Karpas-422 (cell line): ENCODE measurements around the gene SDK1. TPM values are rescaled to one million over a fixed set of nuclear protein-coding genes. Genes with fewer than 3 reads are reported as not detected.

Experiments
- DNase-seq: peaks from one replicate; pipeline ENCODE4 v3.0.0-alpha.2; 2015
- H2AFZ ChIP-seq: fragments of 200-600 bp; sonication (generic); 2 replicates; pipeline ENCODE4 v1.6.1; 2014; ENCODE audit warnings: antibody characterized with exemption, low read length, mixed read lengths
- H3K27ac ChIP-seq: fragments of 200-600 bp; sonication (generic); 2 replicates; pipeline ENCODE4 v1.5.1; 2014; ENCODE audit warnings: mild to moderate bottlenecking, low read length, moderate library complexity
- H3K27me3 ChIP-seq: fragments of 200-600 bp; sonication (generic); 2 replicates; pipeline ENCODE4 v1.6.1; 2014; ENCODE audit warnings: low read length, mixed read lengths
- H3K36me3 ChIP-seq: fragments of 200-600 bp; sonication (generic); 2 replicates; pipeline ENCODE4 v1.6.1; 2014; ENCODE audit warnings: low read length, mixed read lengths; ENCODE audit not compliant: insufficient read depth
- H3K4me1 ChIP-seq: fragments of 200-600 bp; sonication (generic); 2 replicates; pipeline ENCODE4 v1.6.1; 2014; ENCODE audit warnings: mild to moderate bottlenecking, low read length, mixed read lengths
- H3K4me2 ChIP-seq: fragments of 200-600 bp; sonication (generic); 2 replicates; pipeline ENCODE4 v1.6.1; 2014; ENCODE audit warnings: low read length, low read depth, mild to moderate bottlenecking; ENCODE audit not compliant: poor library complexity, severe bottlenecking
- H3K4me3 ChIP-seq: fragments of 200-600 bp; sonication (generic); 2 replicates; pipeline ENCODE4 v1.5.1; 2014; ENCODE audit warnings: mild to moderate bottlenecking, antibody characterized with exemption, low read length, mixed read lengths
- H3K79me2 ChIP-seq: fragments of 200-600 bp; sonication (generic); 2 replicates; pipeline ENCODE4 v1.6.1; 2014; ENCODE audit warnings: mild to moderate bottlenecking, low read length, mixed read lengths
- H3K9ac ChIP-seq: fragments of 200-600 bp; sonication (generic); 2 replicates; pipeline ENCODE4 v1.6.0; 2014; ENCODE audit warnings: low read length
- H3K9me2 ChIP-seq: fragments of 200-600 bp; sonication (generic), shearing (Covaris generic); replicated peaks from 2 replicates; pipeline ENCODE4 v1.6.0; 2014; ENCODE audit warnings: mild to moderate bottlenecking, low read length, moderate library complexity; ENCODE audit not compliant: insufficient read depth
- H3K9me3 ChIP-seq: fragments of 300-700, 200-600 bp; sonication (generic); 2 replicates; pipeline ENCODE4 v1.6.1; 2014; ENCODE audit warnings: low read length, mixed read lengths
- H4K20me1 ChIP-seq: fragments of 200-600 bp; sonication (generic); 2 replicates; pipeline ENCODE4 v1.6.1; 2014; ENCODE audit warnings: mild to moderate bottlenecking, antibody characterized with exemption, low read length, low read depth; ENCODE audit not compliant: insufficient read depth
- total RNA-seq: library from RNA; depleted of rRNA; stranded (reverse); fragments of >200 nt; shearing (Covaris generic); gene quantifications from 2 replicates; pipeline ENCODE4 v1.2.3, GENCODE V29; 2014; ENCODE audit warnings: low replicate concordance

The SDK1 gene
- total RNA-seq, 1 experiment from 2014 or later: not detected

DNA sequence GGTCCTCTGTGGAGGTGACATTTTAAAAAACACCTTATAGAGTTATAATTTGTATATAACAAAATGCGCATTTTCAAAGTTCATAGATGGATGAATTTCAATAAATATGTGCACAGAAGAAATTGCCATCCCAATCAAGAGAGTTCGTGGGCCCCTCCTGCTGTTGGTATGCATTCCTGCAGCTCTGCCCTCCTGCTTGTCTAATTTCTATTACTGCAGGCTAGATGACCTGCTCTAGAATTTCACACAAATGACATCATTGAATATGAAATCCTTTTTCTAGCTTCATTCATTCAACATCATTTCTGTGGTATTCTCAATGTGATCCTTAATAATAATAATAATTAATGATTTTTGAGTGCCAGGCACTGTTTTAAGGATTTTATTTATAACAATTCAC lies 348.2 kb downstream of the SDK1 start:
- H3K9me3 ChIP-seq: no peaks in the 10 kb centered on the region
- H3K79me2 ChIP-seq: no peaks in the 10 kb centered on the region
- no peaks in the 10 kb centered on the region for H3K9me2 ChIP-seq
- H3K9ac ChIP-seq: no peak overlapping the region
- no peaks in the 10 kb centered on the region for H3K36me3 ChIP-seq
- H3K4me2 ChIP-seq: no peak overlapping the region
- DNase-seq: no peak
- H2AFZ ChIP-seq: no peak overlapping the region
- H4K20me1 ChIP-seq: no peaks in the 10 kb centered on the region
- H3K4me3 ChIP-seq: no peak overlapping the region
- H3K27ac ChIP-seq: no peak overlapping the region
- H3K27me3 ChIP-seq: no peaks in the 10 kb centered on the region
- H3K4me1 ChIP-seq: no peaks in the 10 kb centered on the region

DNA sequence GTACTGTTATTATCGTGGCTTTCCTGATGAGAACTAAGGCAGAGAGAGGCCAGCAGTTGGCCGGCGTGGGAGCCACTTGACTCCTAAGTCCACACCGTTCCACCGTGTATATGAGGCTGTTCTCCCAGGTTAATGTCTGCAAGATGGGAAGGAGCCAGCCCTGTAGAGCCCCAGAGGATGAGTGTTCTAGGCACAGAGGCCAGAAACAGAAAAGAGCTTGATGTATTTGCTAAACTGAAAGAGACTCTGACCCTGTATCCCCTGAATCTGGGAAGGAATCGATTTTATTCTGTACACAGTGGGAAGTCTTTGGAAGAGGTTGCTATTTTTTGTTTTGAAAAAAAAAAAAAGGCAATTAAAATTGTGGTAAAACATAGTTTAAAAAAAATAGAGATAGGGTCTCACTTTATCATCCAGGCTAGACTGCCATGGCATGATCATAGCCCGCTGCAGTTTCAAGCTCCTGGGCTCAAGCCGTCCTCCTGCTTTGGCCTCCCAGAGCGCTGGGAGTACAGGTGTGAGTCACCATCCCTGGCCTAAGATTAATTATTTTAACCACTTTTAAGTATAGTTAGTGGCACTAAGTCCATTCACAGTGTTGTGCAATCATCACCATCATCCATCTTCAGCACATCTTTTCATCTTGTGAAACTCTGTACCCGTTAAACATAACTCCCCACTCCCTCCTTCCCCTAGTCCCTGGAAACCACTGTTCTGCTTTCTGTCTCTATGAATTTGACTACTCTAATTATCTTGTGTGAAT lies 348.8 kb downstream of the SDK1 start:
- H3K27ac ChIP-seq: no peak overlapping the region
- no peak overlapping the region for H2AFZ ChIP-seq
- DNase-seq: no peak
- no peaks in the 10 kb centered on the region for H3K79me2 ChIP-seq
- no peaks in the 10 kb centered on the region for H3K36me3 ChIP-seq
- no peaks in the 10 kb centered on the region for H3K9me2 ChIP-seq
- H4K20me1 ChIP-seq: no peaks in the 10 kb centered on the region
- no peak overlapping the region for H3K4me2 ChIP-seq
- H3K4me3 ChIP-seq: no peak overlapping the region
- no peak overlapping the region for H3K9ac ChIP-seq
- H3K27me3 ChIP-seq: no peaks in the 10 kb centered on the region
- no peaks in the 10 kb centered on the region for H3K9me3 ChIP-seq
- H3K4me1 ChIP-seq: no peaks in the 10 kb centered on the region

DNA sequence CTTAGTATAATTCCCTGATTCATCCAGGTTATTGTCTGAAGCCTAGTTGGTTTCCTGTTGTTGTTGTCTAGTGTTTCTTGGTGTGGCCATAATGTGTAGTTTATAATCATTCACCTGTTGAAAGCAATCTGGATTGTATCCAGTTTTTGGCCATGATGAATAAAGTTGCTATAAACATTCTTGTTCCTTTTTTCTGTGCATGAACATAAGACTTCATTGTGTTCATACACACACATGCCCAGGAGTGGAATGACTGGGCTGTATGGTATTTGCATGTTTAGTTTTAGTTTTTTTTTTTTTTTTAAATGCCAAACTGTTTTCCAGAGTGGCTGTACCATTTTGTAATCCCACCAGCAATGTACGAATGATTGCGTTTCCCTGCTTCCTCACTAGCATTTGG lies 349.8 kb downstream of the SDK1 start:
- Histone ChIP-seq H4K20me1 (no peaks in the 10 kb centered on the region), H3K4me1 (no peaks in the 10 kb centered on the region), H3K27ac (no peak overlapping the region), H3K9me2 (no peaks in the 10 kb centered on the region), H3K36me3 (no peaks in the 10 kb centered on the region), H2AFZ (no peak overlapping the region), H3K9ac (no peak overlapping the region), H3K79me2 (no peaks in the 10 kb centered on the region), H3K4me2 (no peak overlapping the region), H3K9me3 (no peaks in the 10 kb centered on the region), H3K27me3 (no peaks in the 10 kb centered on the region), H3K4me3 (no peak overlapping the region)
- DNase-seq: no peak

DNA sequence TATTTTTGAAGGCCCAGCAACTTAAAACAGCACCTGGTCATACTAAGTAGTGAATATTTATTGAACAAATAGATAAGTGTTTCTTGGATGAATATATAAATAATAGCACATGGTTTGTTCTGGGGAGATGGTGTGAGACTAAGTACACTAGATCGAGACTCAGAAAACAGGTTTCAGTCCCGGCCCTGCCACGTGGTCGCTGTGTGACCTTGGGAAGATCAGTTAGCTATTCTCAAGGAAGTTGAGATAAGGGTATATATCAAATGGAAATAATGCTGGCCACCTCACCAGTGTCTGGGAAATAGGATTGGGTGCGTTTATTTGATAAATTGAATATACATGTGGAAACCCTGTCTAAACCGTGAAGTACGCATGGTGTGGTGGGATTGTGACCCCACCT lies 354.6 kb downstream of the SDK1 start:
- Histone ChIP-seq H3K9me3 (no peaks in the 10 kb centered on the region), H3K9ac (no peak overlapping the region), H2AFZ (no peak overlapping the region), H4K20me1 (no peaks in the 10 kb centered on the region), H3K4me1 (no peaks in the 10 kb centered on the region), H3K27ac (no peak overlapping the region), H3K4me3 (no peak overlapping the region), H3K27me3 (no peaks in the 10 kb centered on the region), H3K79me2 (no peaks in the 10 kb centered on the region), H3K4me2 (no peak overlapping the region), H3K9me2 (no peaks in the 10 kb centered on the region), H3K36me3 (no peaks in the 10 kb centered on the region)
- no peak for DNase-seq

DNA sequence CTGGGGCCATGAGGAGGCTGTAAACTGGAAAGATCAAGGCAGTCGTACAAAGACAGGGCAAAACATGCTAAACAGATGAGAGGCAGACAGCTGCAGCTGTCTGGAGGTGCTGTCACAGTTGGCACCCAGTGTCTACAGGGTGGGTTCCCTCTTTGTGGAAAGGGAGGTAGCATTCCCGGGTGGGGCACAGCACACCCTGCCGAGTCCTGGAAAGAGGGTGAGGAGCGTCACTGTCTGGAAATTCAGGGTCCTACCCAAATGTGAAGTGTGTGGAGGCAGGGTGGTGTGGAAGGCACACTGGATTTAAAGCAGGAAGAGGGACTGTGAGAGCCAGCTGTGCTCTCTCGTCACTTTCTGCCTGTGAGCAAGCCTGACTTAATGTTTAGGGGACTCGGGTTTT lies 356.2 kb downstream of the SDK1 start:
- no peak overlapping the region for H3K4me3 ChIP-seq
- no peaks in the 10 kb centered on the region for H3K9me2 ChIP-seq
- no peaks in the 10 kb centered on the region for H3K9me3 ChIP-seq
- H3K36me3 ChIP-seq: no peaks in the 10 kb centered on the region
- no peak overlapping the region for H2AFZ ChIP-seq
- H3K4me1 ChIP-seq: no peaks in the 10 kb centered on the region
- no peak for DNase-seq
- H3K27me3 ChIP-seq: no peaks in the 10 kb centered on the region
- no peaks in the 10 kb centered on the region for H4K20me1 ChIP-seq
- H3K4me2 ChIP-seq: no peak overlapping the region
- no peaks in the 10 kb centered on the region for H3K79me2 ChIP-seq
- no peak overlapping the region for H3K9ac ChIP-seq
- no peak overlapping the region for H3K27ac ChIP-seq

DNA sequence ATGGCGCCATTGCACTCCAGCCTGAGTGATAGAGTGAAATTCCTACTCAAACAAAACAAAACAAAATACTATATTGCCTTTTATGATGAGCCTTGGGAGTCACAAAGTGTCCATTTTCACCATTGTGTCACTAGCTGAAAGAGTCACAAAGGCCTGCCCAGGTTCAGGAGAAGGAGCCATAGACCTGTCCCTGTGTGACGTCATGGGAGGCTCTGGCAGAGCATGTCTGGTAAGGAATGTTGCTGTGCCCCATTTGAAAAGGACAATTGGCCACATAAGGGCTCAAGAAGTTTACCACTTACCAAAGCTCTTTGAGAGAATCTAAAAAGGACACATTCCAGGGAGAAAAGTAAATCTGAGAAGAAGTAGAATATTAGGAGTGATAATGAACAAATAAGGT lies 367.7 kb downstream of the SDK1 start:
- no peak overlapping the region for H3K27ac ChIP-seq
- H3K9me2 ChIP-seq: no peaks in the 10 kb centered on the region
- H3K79me2 ChIP-seq: no peaks in the 10 kb centered on the region
- H3K4me3 ChIP-seq: no peak overlapping the region
- no peaks in the 10 kb centered on the region for H3K9me3 ChIP-seq
- H3K36me3 ChIP-seq: no peaks in the 10 kb centered on the region
- no peaks in the 10 kb centered on the region for H3K27me3 ChIP-seq
- no peak overlapping the region for H2AFZ ChIP-seq
- H3K4me2 ChIP-seq: no peak overlapping the region
- DNase-seq: no peak
- H3K4me1 ChIP-seq: no peaks in the 10 kb centered on the region
- H3K9ac ChIP-seq: no peak overlapping the region
- H4K20me1 ChIP-seq: no peaks in the 10 kb centered on the region

DNA sequence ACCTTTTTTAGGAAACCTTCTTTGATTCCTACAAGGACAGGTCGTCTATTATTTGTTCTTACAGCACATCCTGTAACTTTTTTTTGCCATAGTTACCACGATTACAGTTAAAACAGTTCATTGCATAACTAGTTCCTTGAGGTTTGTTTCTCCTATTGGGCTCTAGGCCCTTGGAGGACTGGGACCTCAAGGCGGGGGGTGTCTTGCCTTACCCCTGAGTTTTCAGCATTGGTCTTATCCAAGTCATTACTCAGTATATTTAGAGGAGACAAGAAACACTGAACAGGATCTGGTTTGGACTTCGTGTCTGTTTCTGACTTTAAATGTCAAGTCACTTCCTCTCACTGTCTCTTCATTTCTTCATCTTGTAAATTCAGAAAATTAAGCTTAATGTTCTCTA lies 369.8 kb downstream of the SDK1 start:
- H3K36me3 ChIP-seq: no peaks in the 10 kb centered on the region
- no peaks in the 10 kb centered on the region for H3K79me2 ChIP-seq
- no peaks in the 10 kb centered on the region for H3K9me3 ChIP-seq
- no peak for DNase-seq
- H3K27ac ChIP-seq: no peak overlapping the region
- no peaks in the 10 kb centered on the region for H3K4me1 ChIP-seq
- H3K9ac ChIP-seq: no peak overlapping the region
- no peak overlapping the region for H2AFZ ChIP-seq
- no peaks in the 10 kb centered on the region for H3K27me3 ChIP-seq
- no peaks in the 10 kb centered on the region for H4K20me1 ChIP-seq
- no peaks in the 10 kb centered on the region for H3K9me2 ChIP-seq
- no peak overlapping the region for H3K4me3 ChIP-seq
- H3K4me2 ChIP-seq: no peak overlapping the region

DNA sequence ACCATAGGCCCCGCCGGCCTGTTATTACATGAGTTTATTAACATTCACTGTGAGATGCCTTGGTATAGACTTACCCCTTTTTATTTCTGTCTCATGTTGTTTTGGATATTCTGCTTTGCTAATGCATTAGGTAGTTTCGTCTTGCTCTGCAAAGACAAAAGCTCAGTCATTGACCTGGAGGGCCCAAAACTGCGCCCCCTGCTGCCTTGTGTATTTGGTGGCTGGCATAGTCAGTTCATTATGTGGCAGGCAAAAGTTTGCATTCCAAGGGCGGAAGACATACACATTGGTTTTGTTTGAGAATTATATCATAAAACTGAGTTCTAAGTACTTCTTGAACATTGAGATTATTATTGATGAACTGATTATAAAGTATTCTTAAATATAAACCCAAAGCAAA lies 372.5 kb downstream of the SDK1 start:
- Histone ChIP-seq H2AFZ (no peak overlapping the region), H3K4me2 (no peak overlapping the region), H3K36me3 (no peaks in the 10 kb centered on the region), H3K9ac (no peak overlapping the region), H3K79me2 (no peaks in the 10 kb centered on the region), H3K4me3 (no peak overlapping the region), H3K27ac (no peak overlapping the region), H4K20me1 (no peaks in the 10 kb centered on the region), H3K4me1 (no peaks in the 10 kb centered on the region), H3K9me3 (no peaks in the 10 kb centered on the region), H3K9me2 (no peaks in the 10 kb centered on the region), H3K27me3 (no peaks in the 10 kb centered on the region)
- peak; percentile 72 for DNase-seq
